Vagina (tissue), 2 donors: Measurements from ENCODE around the gene NUSAP1.
A peak's percentile ranks its signal among the peaks of the same experiment; 100 is the strongest.

Experiments
- POLR2A ChIP-seq, 2 donors: fragments of 450-650 bp; IDR thresholded peaks; one replicate each; pipeline ENCODE4 v1.6.1; 2017; ENCODE audit warnings: antibody characterized with exemption in 2 of 2, mild to moderate bottlenecking in 2 of 2, moderate library complexity in 2 of 2
- POLR2AphosphoS5 ChIP-seq, 2 donors: sonication (generic); formaldehyde crosslinking; IDR thresholded peaks; one replicate each; pipeline ENCODE4 v1.9.0; 2017; ENCODE audit warnings: antibody characterized with exemption in 2 of 2, mild to moderate bottlenecking in 2 of 2, low read depth in 1 of 2; ENCODE audit not compliant: insufficient read depth in 1 of 2
- TF ChIP-seq, protein P1 (sequence below), 3 experiments: fragments of 450-650 bp in 2 of 3; fragments of 200-600 bp in 1 of 3; sonication (generic) in 1 of 3; IDR thresholded peaks; one replicate each; pipeline ENCODE4 v1.5.1; 2017 to 2019; ENCODE audit warnings: antibody characterized with exemption in 3 of 3, mild to moderate bottlenecking in 2 of 3, moderate library complexity in 2 of 3

DNA sequence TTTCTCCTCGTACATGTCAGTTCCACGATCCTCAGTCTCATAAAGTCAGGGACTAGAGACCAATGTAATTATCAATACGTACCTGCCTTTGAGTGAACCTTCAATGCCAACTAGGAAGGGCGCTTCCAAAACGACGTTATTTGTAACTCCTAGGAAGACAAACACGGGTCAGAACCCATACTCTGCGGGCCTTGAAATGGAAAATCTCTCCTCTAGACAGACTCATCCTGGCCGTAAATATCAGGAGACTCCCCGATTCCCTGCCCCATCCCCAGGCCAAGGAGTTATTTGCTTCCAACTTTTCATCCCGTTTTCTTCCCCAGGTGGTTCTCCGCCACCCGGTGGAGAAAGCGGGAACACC lies 868 bp upstream of the NUSAP1 start:
- TF ChIP-seq POLR2AphosphoS5 (IDR thresholded peaks at IDR 0.05; ENCODE audit: insufficient read depth in 1 of 2, low read depth in 1 of 2): no peak
- TF ChIP-seq, protein P1, sequence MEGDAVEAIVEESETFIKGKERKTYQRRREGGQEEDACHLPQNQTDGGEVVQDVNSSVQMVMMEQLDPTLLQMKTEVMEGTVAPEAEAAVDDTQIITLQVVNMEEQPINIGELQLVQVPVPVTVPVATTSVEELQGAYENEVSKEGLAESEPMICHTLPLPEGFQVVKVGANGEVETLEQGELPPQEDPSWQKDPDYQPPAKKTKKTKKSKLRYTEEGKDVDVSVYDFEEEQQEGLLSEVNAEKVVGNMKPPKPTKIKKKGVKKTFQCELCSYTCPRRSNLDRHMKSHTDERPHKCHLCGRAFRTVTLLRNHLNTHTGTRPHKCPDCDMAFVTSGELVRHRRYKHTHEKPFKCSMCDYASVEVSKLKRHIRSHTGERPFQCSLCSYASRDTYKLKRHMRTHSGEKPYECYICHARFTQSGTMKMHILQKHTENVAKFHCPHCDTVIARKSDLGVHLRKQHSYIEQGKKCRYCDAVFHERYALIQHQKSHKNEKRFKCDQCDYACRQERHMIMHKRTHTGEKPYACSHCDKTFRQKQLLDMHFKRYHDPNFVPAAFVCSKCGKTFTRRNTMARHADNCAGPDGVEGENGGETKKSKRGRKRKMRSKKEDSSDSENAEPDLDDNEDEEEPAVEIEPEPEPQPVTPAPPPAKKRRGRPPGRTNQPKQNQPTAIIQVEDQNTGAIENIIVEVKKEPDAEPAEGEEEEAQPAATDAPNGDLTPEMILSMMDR (IDR thresholded peaks at IDR 0.05): peak in 2 of 3 experiments; percentile 36 to 63
- no peak for TF ChIP-seq POLR2A (IDR thresholded peaks at IDR 0.05)
